CD14-positive monocyte (primary cell): ENCODE measurements around the gene WDR48. TPM values are rescaled to one million over a fixed set of nuclear protein-coding genes. Genes with fewer than 3 reads are reported as not detected.
A peak's percentile ranks its signal among the peaks of the same experiment; 100 is the strongest.

Source experiments
- DNase-seq, 3 donors: peaks; one replicate each; pipeline ENCODE4 v3.0.0-alpha.2; 2011 to 2022
- H2AFZ ChIP-seq: 2 replicates; pipeline ENCODE4 v1.6.0; 2012; ENCODE audit warnings: mild to moderate bottlenecking, low read depth, low read length, inconsistent platforms; ENCODE audit not compliant: insufficient read depth, poor library complexity, severe bottlenecking
- H3K27ac ChIP-seq, 2 donors: 1 replicate in 1 of 2; 2 replicates in 1 of 2; pipeline ENCODE4 v1.5.1; 2012 to 2013; ENCODE audit warnings: low read length in 2 of 2, control low read depth in 1 of 2, inconsistent platforms in 1 of 2, low read depth in 1 of 2, mild to moderate bottlenecking in 1 of 2
- H3K27me3 ChIP-seq, 2 donors: one replicate each; pipeline versions ENCODE4 v1.6.0 to v1.6.1; 2011 to 2013; ENCODE audit warnings: low read length in 2 of 2; ENCODE audit not compliant: control insufficient read depth in 2 of 2, insufficient read depth in 2 of 2
- H3K36me3 ChIP-seq, 2 donors: replicated peaks in 1 of 2; 1 replicate in 1 of 2; 2 replicates in 1 of 2; pipeline versions ENCODE4 v1.5.1 to v1.6.1; 2012 to 2013; ENCODE audit warnings: low read length in 2 of 2, control low read depth in 1 of 2, inconsistent platforms in 1 of 2, mild to moderate bottlenecking in 1 of 2; ENCODE audit not compliant: insufficient read depth in 2 of 2, control insufficient read depth in 1 of 2
- H3K4me1 ChIP-seq, 2 donors: 1 replicate in 1 of 2; 2 replicates in 1 of 2; pipeline versions ENCODE4 v1.5.1 to v1.6.1; 2012 to 2013; ENCODE audit warnings: low read length in 2 of 2, control low read depth in 1 of 2, inconsistent platforms in 1 of 2, mild to moderate bottlenecking in 1 of 2, moderate library complexity in 1 of 2; ENCODE audit not compliant: insufficient read depth in 2 of 2, control insufficient read depth in 1 of 2
- H3K4me2 ChIP-seq: replicated peaks from 2 replicates; pipeline ENCODE3; 2012; ENCODE audit warnings: low read length, moderate library complexity, mild to moderate bottlenecking; ENCODE audit not compliant: poor library complexity, severe bottlenecking; ENCODE audit errors: extremely low read depth
- H3K4me3 ChIP-seq, 3 experiments: fragments of 200-600 bp in 1 of 3; sonication (generic) in 1 of 3; replicated peaks in 1 of 3; 1 replicate in 2 of 3; 2 replicates in 1 of 3; pipeline ENCODE4 v1.5.1; 2011 to 2013; ENCODE audit warnings: low read length in 3 of 3, mild to moderate bottlenecking in 3 of 3, control low read depth in 2 of 3, low read depth in 2 of 3, inconsistent platforms in 1 of 3, moderate library complexity in 1 of 3
- H3K79me2 ChIP-seq: 2 replicates; pipeline ENCODE4 v1.6.0; 2012; ENCODE audit warnings: mild to moderate bottlenecking, control low read depth, inconsistent platforms, low read length, moderate library complexity; ENCODE audit not compliant: insufficient read depth
- H3K9ac ChIP-seq: 2 replicates; pipeline ENCODE4 v1.6.0; 2017; ENCODE audit warnings: low read length, mild to moderate bottlenecking; ENCODE audit not compliant: insufficient read depth, poor library complexity, severe bottlenecking
- H3K9me3 ChIP-seq, 2 donors: replicated peaks in 1 of 2; 1 replicate in 1 of 2; 2 replicates in 1 of 2; pipeline versions ENCODE4 v1.5.1 to v1.6.1; 2012 to 2013; ENCODE audit warnings: low read length in 2 of 2, control low read depth in 1 of 2; ENCODE audit not compliant: control insufficient read depth in 1 of 2, insufficient read depth in 1 of 2
- H4K20me1 ChIP-seq: 2 replicates; pipeline ENCODE4 v1.6.0; 2012; ENCODE audit warnings: mild to moderate bottlenecking, low read length, control low read depth, moderate library complexity; ENCODE audit not compliant: insufficient read depth
- H3K27ac Mint-ChIP-seq, 7 donors: one replicate each; pipeline ENCODE4 v1.8.0; 2020; ENCODE audit warnings: mild to moderate bottlenecking in 7 of 7, mixed read lengths in 7 of 7, moderate library complexity in 6 of 7, inconsistent platforms in 2 of 7
- H3K27me3 Mint-ChIP-seq, 3 donors: one replicate each; pipeline ENCODE4 v1.8.0; 2021 to 2022; ENCODE audit warnings: low read depth in 3 of 3, mild to moderate bottlenecking in 3 of 3, mixed read lengths in 3 of 3, moderate library complexity in 3 of 3, inconsistent platforms in 1 of 3
- H3K36me3 Mint-ChIP-seq, 2 donors: one replicate each; pipeline ENCODE4 v1.8.0; 2020; ENCODE audit warnings: mixed read lengths in 2 of 2, inconsistent platforms in 1 of 2, mild to moderate bottlenecking in 1 of 2
- H3K4me1 Mint-ChIP-seq: one replicate; pipeline ENCODE4 v1.8.0; 2020; ENCODE audit warnings: mild to moderate bottlenecking, mixed read lengths
- H3K4me3 Mint-ChIP-seq, 2 donors: one replicate each; pipeline ENCODE4 v1.8.0; 2020; ENCODE audit warnings: mild to moderate bottlenecking in 2 of 2, mixed read lengths in 2 of 2, moderate library complexity in 1 of 2
- H3K9me3 Mint-ChIP-seq, 7 donors: one replicate each; pipeline ENCODE4 v1.8.0; 2020 to 2022; ENCODE audit warnings: mixed read lengths in 7 of 7, mild to moderate bottlenecking in 6 of 7, moderate library complexity in 6 of 7, inconsistent platforms in 2 of 7
- WGBS: methylation state at CpG from one replicate; pipeline ENCODE4 v1.1.5; 2013; ENCODE audit warnings: missing lambda C conversion rate; ENCODE audit not compliant: insufficient coverage; 5-methylcytosine and 5-hydroxymethylcytosine counted together
- intact Hi-C, 2 donors: fragments of 100-400 bp; cut with micrococcal nuclease; formaldehyde crosslinking; loops; one replicate each; pipeline versions ENCODE4 v1.15.0 to v1.15.1; 2023
- polyA plus RNA-seq, 3 donors: library from polyadenylated mRNA; depleted of rRNA in 1 of 3; unstranded in 2 of 3; stranded (reverse) in 1 of 3; fragments of 300-500 nt in 2 of 3; fragments of >200 nt in 1 of 3; fragmentation: Illumina TruSeq in 2 of 3; gene quantifications; 1 replicate in 2 of 3; 2 replicates in 1 of 3; pipeline ENCODE4 v1.2.3, GENCODE V29; 2012 to 2021
- TF ChIP-seq, protein P1 (sequence below): fragments of 200-600 bp; IDR thresholded peaks from one replicate; pipeline ENCODE4 v1.8.0; 2022; ENCODE audit warnings: antibody characterized with exemption, mild to moderate bottlenecking

Gene WDR48
- polyA plus RNA-seq, 3 donors = 15.0 to 22.7 (median 17.1) TPM

DNA sequence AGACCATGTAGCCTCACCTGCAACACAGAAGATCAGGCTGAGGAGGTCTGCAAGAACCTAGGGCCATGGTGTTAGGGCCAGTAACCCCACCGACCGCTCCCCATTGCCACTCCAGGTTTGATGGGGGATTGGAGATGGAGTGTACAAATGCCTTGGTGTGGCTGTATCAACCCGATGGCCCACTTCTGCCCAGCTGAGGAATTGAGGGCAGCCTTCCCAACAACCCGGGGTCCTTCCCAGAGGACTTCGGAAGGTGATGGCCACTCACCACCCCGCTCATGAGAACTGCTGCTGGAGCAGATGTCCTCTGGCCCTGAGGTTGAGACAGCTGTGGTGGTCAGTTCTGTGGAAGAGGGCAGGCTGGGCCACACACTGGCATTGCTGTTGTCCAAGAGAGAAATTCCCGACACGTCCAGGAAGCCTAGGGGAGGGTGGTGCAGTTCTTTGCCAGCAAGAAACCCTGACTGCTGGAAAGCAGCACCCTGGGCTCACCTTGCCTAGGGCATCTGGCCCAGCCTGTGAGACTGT, 46.7 kb downstream of the WDR48 start:
- TF ChIP-seq, protein P1, sequence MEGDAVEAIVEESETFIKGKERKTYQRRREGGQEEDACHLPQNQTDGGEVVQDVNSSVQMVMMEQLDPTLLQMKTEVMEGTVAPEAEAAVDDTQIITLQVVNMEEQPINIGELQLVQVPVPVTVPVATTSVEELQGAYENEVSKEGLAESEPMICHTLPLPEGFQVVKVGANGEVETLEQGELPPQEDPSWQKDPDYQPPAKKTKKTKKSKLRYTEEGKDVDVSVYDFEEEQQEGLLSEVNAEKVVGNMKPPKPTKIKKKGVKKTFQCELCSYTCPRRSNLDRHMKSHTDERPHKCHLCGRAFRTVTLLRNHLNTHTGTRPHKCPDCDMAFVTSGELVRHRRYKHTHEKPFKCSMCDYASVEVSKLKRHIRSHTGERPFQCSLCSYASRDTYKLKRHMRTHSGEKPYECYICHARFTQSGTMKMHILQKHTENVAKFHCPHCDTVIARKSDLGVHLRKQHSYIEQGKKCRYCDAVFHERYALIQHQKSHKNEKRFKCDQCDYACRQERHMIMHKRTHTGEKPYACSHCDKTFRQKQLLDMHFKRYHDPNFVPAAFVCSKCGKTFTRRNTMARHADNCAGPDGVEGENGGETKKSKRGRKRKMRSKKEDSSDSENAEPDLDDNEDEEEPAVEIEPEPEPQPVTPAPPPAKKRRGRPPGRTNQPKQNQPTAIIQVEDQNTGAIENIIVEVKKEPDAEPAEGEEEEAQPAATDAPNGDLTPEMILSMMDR = no peak
- Mint-ChIP-seq H3K4me1 (peaks cover 11% of the 10 kb centered on the region), H3K36me3 (peaks cover 74 to 82% of the 10 kb centered on the region in 2 donors), H3K27ac (peak overlapping the region in 1 of 7 donors; percentile 26), H3K4me3 (no peak overlapping the region), H3K27me3 (peaks cover 0 to 1% (median 0%) of the 10 kb centered on the region in 3 donors), H3K9me3 (no peaks in the 10 kb centered on the region)
- H3K4me1 ChIP-seq = no peaks in the 10 kb centered on the region
- no peaks in the 10 kb centered on the region for H3K27me3 ChIP-seq
- no peak overlapping the region for H3K4me3 ChIP-seq
- no peak overlapping the region for H3K4me2 ChIP-seq
- H3K27ac ChIP-seq = peak overlapping the region in 1 of 2 donors; percentile 20
- DNase-seq = no peak
- 100% methylated on average over 6 of the region's 8 CpGs for WGBS
- H3K79me2 ChIP-seq = peaks cover 7% of the 10 kb centered on the region
- no peak overlapping the region for H2AFZ ChIP-seq
- peaks cover 77% of the 10 kb centered on the region for H4K20me1 ChIP-seq
- H3K9me3 ChIP-seq = no peaks in the 10 kb centered on the region
- H3K9ac ChIP-seq = no peak overlapping the region
- H3K36me3 ChIP-seq = peaks cover 75 to 89% of the 10 kb centered on the region in 2 donors
- intact Hi-C loops = no loop called here

DNA sequence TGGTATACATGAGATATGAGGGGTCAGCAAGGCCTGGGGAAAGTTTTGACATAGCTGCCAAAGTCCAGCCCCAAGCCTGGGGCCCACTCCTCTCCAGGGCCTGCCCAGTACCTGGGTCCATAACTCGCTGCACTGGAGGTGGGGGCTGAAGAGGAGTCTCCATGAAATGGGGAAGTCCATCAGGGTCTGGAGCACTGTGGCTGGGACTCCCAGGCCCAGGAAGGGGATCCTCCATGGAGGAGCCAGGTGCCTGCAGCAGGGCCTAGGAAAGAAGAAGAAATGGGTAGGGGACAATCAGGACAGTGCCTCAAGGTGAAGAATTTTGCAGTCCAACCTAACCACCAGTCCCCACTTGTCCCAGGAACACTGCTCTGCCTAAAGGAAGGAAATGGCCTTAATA, 47.4 kb downstream of the WDR48 start:
- peaks cover 0 to 1% (median 0%) of the 10 kb centered on the region in 3 donors for H3K27me3 Mint-ChIP-seq
- WGBS = no CpG with 5 or more reads among the region's 1 CpG
- intact Hi-C loops = no loop called here
- H4K20me1 ChIP-seq = peaks cover 84% of the 10 kb centered on the region
- H3K9me3 Mint-ChIP-seq = no peaks in the 10 kb centered on the region
- peak overlapping the region in 1 of 2 donors; percentile 20 for H3K27ac ChIP-seq
- no peaks in the 10 kb centered on the region for H3K27me3 ChIP-seq
- H3K9ac ChIP-seq = no peak overlapping the region
- no peak overlapping the region for H2AFZ ChIP-seq
- H3K4me3 ChIP-seq = no peak overlapping the region
- H3K79me2 ChIP-seq = peaks cover 14% of the 10 kb centered on the region
- peaks cover 15% of the 10 kb centered on the region for H3K4me1 Mint-ChIP-seq
- TF ChIP-seq, protein P1 = no peak
- H3K36me3 Mint-ChIP-seq = peaks cover 67 to 75% of the 10 kb centered on the region in 2 donors
- H3K4me2 ChIP-seq = no peak overlapping the region
- no peaks in the 10 kb centered on the region for H3K4me1 ChIP-seq
- no peak overlapping the region for H3K4me3 Mint-ChIP-seq
- no peak for DNase-seq
- H3K27ac Mint-ChIP-seq = peak overlapping the region in 1 of 7 donors; percentile 13
- peaks cover 68 to 81% of the 10 kb centered on the region in 2 donors for H3K36me3 ChIP-seq
- H3K9me3 ChIP-seq = no peaks in the 10 kb centered on the region
